NCI-H128 (cell line): ENCODE measurements around the gene MVD.
A peak's percentile ranks its signal among the peaks of the same experiment; 100 is the strongest.

ENCODE experiments used
- DNase-seq: peaks from one replicate; lab custom pipeline; 2025; ENCODE audit not compliant: unreplicated experiment; lab: John Stamatoyannopoulos, UW

Gene MVD

GRCh38 chr16:88627531-88628411, 35.1 kb downstream of the MVD start:
- DNase-seq: no peak

- no peak for DNase-seq
These were observed 36.2 kb downstream of the MVD start for GRCh38 chr16:88626646-88627045.

- DNase-seq: no peak
These were observed 37.8 kb downstream of the MVD start for GRCh38 chr16:88624977-88625576.

GRCh38 chr16:88624481-88624880, 38.4 kb downstream of the MVD start:
- no peak for DNase-seq

GRCh38 chr16:88623858-88624257, 39.0 kb downstream of the MVD start:
- DNase-seq: no peak

- DNase-seq: no peak
These were observed 40.0 kb downstream of the MVD start for GRCh38 chr16:88622866-88623265.

GRCh38 chr16:88622125-88622524, 40.8 kb downstream of the MVD start:
- DNase-seq: no peak

GRCh38 chr16:88619859-88620815, 42.8 kb downstream of the MVD start:
- no peak for DNase-seq

GRCh38 chr16:88618956-88619667, 43.8 kb downstream of the MVD start:
- DNase-seq: no peak

- DNase-seq: no peak
These were observed 44.5 kb downstream of the MVD start for GRCh38 chr16:88618182-88618955.

GRCh38 chr16:88617268-88618031, 45.4 kb downstream of the MVD start:
- DNase-seq: peak; percentile 40

GRCh38 chr16:88616736-88617135, 46.2 kb downstream of the MVD start:
- no peak for DNase-seq

- DNase-seq: no peak
These were observed 46.6 kb downstream of the MVD start for GRCh38 chr16:88616320-88616719.

- no peak for DNase-seq
These were observed 47.9 kb downstream of the MVD start for GRCh38 chr16:88614818-88615580.

GRCh38 chr16:88613911-88614817, 48.7 kb downstream of the MVD start:
- DNase-seq: no peak

- DNase-seq: no peak
These were observed 49.6 kb downstream of the MVD start for GRCh38 chr16:88613293-88613692.
